Vagina (tissue), 2 donors: ENCODE results near the gene ITGBL1.

Experiments used
- CTCF ChIP-seq, 3 experiments: fragments of 450-650 bp in 2 of 3; fragments of 200-600 bp in 1 of 3; sonication (generic) in 1 of 3; IDR thresholded peaks; one replicate each; pipeline ENCODE4 v1.5.1; 2017 to 2019; ENCODE audit warnings: antibody characterized with exemption in 3 of 3, mild to moderate bottlenecking in 2 of 3, moderate library complexity in 2 of 3
- POLR2A ChIP-seq, 2 donors: fragments of 450-650 bp; IDR thresholded peaks; one replicate each; pipeline ENCODE4 v1.6.1; 2017; ENCODE audit warnings: antibody characterized with exemption in 2 of 2, mild to moderate bottlenecking in 2 of 2, moderate library complexity in 2 of 2
- POLR2AphosphoS5 ChIP-seq, 2 donors: sonication (generic); formaldehyde crosslinking; IDR thresholded peaks; one replicate each; pipeline ENCODE4 v1.9.0; 2017; ENCODE audit warnings: antibody characterized with exemption in 2 of 2, mild to moderate bottlenecking in 2 of 2, low read depth in 1 of 2; ENCODE audit not compliant: insufficient read depth in 1 of 2

GRCh38 chr13:101423872-101424271, 28.6 kb upstream of the ITGBL1 start:
- TF ChIP-seq POLR2A (IDR thresholded peaks at IDR 0.05) (no peak), POLR2AphosphoS5 (IDR thresholded peaks at IDR 0.05; ENCODE audit: insufficient read depth in 1 of 2, low read depth in 1 of 2) (no peak), CTCF (IDR thresholded peaks at IDR 0.05) (no peak)
